ENCODE data around the gene MPV17L. TPM values are rescaled to one million over a fixed set of nuclear protein-coding genes. Genes with fewer than 3 reads are reported as not detected.

Gene MPV17L
- total RNA-seq, 1 experiment from 2014 or later: 6.4 TPM

DNA sequence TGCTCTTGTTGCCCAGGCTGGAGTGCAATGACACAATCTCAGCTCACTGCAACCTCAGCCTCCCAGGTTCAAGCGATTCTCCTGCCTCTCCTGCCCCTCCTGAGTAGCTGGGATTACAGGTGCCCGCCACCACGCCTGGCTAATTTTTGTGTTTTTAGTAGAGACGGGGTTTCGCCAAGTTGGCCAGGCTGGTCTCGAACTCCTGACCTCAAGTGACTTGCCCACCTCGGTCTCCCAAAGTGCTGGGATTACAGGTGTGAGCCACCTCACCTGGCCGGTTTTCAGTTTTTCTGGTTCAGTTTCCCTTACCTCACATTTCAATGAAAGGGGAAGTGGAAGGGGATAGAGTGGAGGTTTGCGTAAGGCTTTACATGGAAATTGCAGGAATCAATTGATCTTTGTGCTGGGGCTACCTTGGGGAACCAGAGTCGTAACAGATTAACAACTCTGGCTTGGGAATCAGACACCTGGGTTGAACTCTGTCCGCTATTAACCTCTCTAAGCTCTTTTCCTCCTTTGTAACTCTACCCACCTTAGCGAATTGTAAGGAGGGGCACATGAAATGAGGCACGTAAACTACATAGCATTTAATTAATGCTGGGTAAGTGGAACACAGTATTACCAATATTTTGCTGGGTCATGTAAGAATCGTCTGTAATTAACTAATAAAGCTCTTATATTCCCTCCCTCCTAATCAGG lies 3.2 kb downstream of the MPV17L start:
- H3K9ac ChIP-seq (ENCODE audit: extremely low read depth, insufficient read length, low read length): no peak overlapping the region
- no peak overlapping the region for H3K23ac ChIP-seq (ENCODE audit: insufficient read length, low read depth, low read length)
- no peak overlapping the region for H4K5ac ChIP-seq (ENCODE audit: insufficient read length, low read depth, low read length)
- no peak overlapping the region for H3K14ac ChIP-seq (ENCODE audit: insufficient read depth, low read length)
- peaks cover 2% of the 10 kb centered on the region for H3K23me2 ChIP-seq (ENCODE audit: insufficient read length, low read depth, low read length, poor library complexity, severe bottlenecking)
- H3K36me3 Mint-ChIP-seq (ENCODE audit: insufficient read depth in 1 of 3, low read depth in 3 of 3): peaks cover 0 to 5% (median 0%) of the 10 kb centered on the region in 3 experiments; a peak in 1 of 7 replicates
- no peak overlapping the region for H4K8ac ChIP-seq (replicated peaks; ENCODE audit: insufficient read length, low read depth, low read length)
- no peak overlapping the region for H2AK5ac ChIP-seq (ENCODE audit: insufficient read length, low read length)
- peaks cover 7% of the 10 kb centered on the region for H3K27me3 Mint-ChIP-seq (ENCODE audit: low read depth)
- no peak overlapping the region for H3K18ac ChIP-seq (ENCODE audit: insufficient read length, low read depth, low read length)
- H2BK12ac ChIP-seq (ENCODE audit: insufficient read length, low read depth, low read length): no peak overlapping the region
- no peak overlapping the region for H3K27ac ChIP-seq (ENCODE audit: insufficient read length, low read depth, low read length)
- H4K91ac ChIP-seq (ENCODE audit: insufficient read length, low read depth, low read length): no peak overlapping the region
- H3K4me1 Mint-ChIP-seq: peaks cover 30 to 39% of the 10 kb centered on the region in 2 experiments
- H3K27me3 ChIP-seq (ENCODE audit: insufficient read depth, low read length): no peaks in the 10 kb centered on the region
- H3K79me1 ChIP-seq (ENCODE audit: insufficient read depth, low read depth, low read length, poor library complexity, severe bottlenecking): no peaks in the 10 kb centered on the region
- no CpG with 5 or more reads among the region's 14 CpGs for WGBS (ENCODE audit: extremely low coverage, insufficient read length, low lambda C conversion rate)
- peaks cover 0 to 3% of the 10 kb centered on the region in 2 experiments; a peak in 1 of 5 replicates for H3K9me3 Mint-ChIP-seq
- H2BK120ac ChIP-seq (ENCODE audit: low read depth, low read length, poor library complexity, severe bottlenecking): no peak overlapping the region
- H3K4ac ChIP-seq (ENCODE audit: low read depth, low read length): no peak overlapping the region
- H2AFZ ChIP-seq (ENCODE audit: low read length): no peak overlapping the region
- no peaks in the 10 kb centered on the region for H3K79me2 ChIP-seq (ENCODE audit: insufficient read depth, low read length)
- H2BK5ac ChIP-seq (ENCODE audit: insufficient read length, low read length): no peak overlapping the region
- no peaks in the 10 kb centered on the region for H4K20me1 ChIP-seq (ENCODE audit: control insufficient read depth, insufficient read depth, insufficient read length)
- no peaks in the 10 kb centered on the region for H3K9me3 ChIP-seq (ENCODE audit: control insufficient read depth, low read depth, low read length)
- DNase-seq: no peak
- peaks cover 3% of the 10 kb centered on the region; the same call in 1 of the 2 replicates for H3K4me1 ChIP-seq (ENCODE audit: insufficient read depth, low read length)
- H3K4me3 Mint-ChIP-seq: no peak overlapping the region
- TF ChIP-seq, protein P1, sequence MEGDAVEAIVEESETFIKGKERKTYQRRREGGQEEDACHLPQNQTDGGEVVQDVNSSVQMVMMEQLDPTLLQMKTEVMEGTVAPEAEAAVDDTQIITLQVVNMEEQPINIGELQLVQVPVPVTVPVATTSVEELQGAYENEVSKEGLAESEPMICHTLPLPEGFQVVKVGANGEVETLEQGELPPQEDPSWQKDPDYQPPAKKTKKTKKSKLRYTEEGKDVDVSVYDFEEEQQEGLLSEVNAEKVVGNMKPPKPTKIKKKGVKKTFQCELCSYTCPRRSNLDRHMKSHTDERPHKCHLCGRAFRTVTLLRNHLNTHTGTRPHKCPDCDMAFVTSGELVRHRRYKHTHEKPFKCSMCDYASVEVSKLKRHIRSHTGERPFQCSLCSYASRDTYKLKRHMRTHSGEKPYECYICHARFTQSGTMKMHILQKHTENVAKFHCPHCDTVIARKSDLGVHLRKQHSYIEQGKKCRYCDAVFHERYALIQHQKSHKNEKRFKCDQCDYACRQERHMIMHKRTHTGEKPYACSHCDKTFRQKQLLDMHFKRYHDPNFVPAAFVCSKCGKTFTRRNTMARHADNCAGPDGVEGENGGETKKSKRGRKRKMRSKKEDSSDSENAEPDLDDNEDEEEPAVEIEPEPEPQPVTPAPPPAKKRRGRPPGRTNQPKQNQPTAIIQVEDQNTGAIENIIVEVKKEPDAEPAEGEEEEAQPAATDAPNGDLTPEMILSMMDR (conservative IDR thresholded peaks at IDR 0.05): no peak
- no peak overlapping the region for H2BK20ac ChIP-seq (ENCODE audit: low read depth, low read length, poor library complexity, severe bottlenecking)
- H3K4me2 ChIP-seq (ENCODE audit: insufficient read depth, insufficient read length, low read length): no peak overlapping the region
- H3T11ph ChIP-seq (ENCODE audit: low read length): no peak overlapping the region
- H3K27ac Mint-ChIP-seq: peak overlapping the region in 1 of 3 experiments; percentile 89; a peak in 2 of 7 replicates
- no peak overlapping the region for H2BK15ac ChIP-seq (ENCODE audit: low read depth, low read length)
- no peak overlapping the region for H3K56ac ChIP-seq (ENCODE audit: insufficient read length, low read depth, low read length)
